Keratinocyte (primary cell): ENCODE results near the gene TPCN2. TPM values are rescaled to one million over a fixed set of nuclear protein-coding genes. Genes with fewer than 3 reads are reported as not detected.

Experiments used
- DNase-seq: peaks from one replicate; pipeline ENCODE4 v3.0.0-alpha.2; 2011; ENCODE audit warnings: low read depth, missing footprints, low spot score
- FAIRE-seq: peaks from 2 replicates; lab custom pipeline; 2011; peaks lifted over from hg19 to GRCh38; lab: Jason Lieb, UNC
- H2AFZ ChIP-seq: 2 replicates; pipeline ENCODE4 v1.6.0; 2012; ENCODE audit warnings: low read length, control low read depth, inconsistent platforms; ENCODE audit not compliant: control insufficient read depth
- H3K27ac ChIP-seq: 2 replicates; pipeline ENCODE4 v1.5.1; 2011; ENCODE audit warnings: low read length; ENCODE audit not compliant: control insufficient read depth, insufficient read depth
- H3K27me3 ChIP-seq: 3 replicates; pipeline ENCODE4 v1.6.0; 2011; ENCODE audit warnings: low read length; ENCODE audit not compliant: control insufficient read depth, insufficient read depth; ENCODE audit errors: extremely low read depth
- H3K36me3 ChIP-seq, 2 experiments: 2 replicates in 1 of 2; 3 replicates in 1 of 2; pipeline ENCODE4 v1.5.1; 2011; ENCODE audit warnings: low read length in 2 of 2, mild to moderate bottlenecking in 1 of 2; ENCODE audit not compliant: control insufficient read depth in 2 of 2, insufficient read depth in 2 of 2; ENCODE audit errors: extremely low read depth in 1 of 2
- H3K4me1 ChIP-seq: 3 replicates; pipeline ENCODE4 v1.5.1; 2011; ENCODE audit warnings: low read length; ENCODE audit not compliant: control insufficient read depth, insufficient read depth; ENCODE audit errors: extremely low read depth
- H3K4me2 ChIP-seq: 3 replicates; pipeline ENCODE4 v1.6.0; 2011; ENCODE audit warnings: low read depth, low read length; ENCODE audit not compliant: control insufficient read depth, insufficient read depth; ENCODE audit errors: extremely low read depth
- H3K4me3 ChIP-seq, 3 experiments: fragments of 200-600 bp in 1 of 3; sonication (generic) in 1 of 3; 2 replicates in 2 of 3; 3 replicates in 1 of 3; pipeline ENCODE4 v1.5.1; 2011 to 2016; ENCODE audit warnings: low read length in 3 of 3, mild to moderate bottlenecking in 3 of 3, control low read depth in 2 of 3, inconsistent platforms in 1 of 3, low read depth in 1 of 3, mixed read lengths in 1 of 3, mixed run types in 1 of 3, moderate library complexity in 1 of 3; ENCODE audit not compliant: control insufficient read depth in 2 of 3, insufficient read depth in 2 of 3; ENCODE audit errors: extremely low read depth in 1 of 3
- H3K79me2 ChIP-seq: 2 replicates; pipeline ENCODE4 v1.6.0; 2012; ENCODE audit warnings: low read length; ENCODE audit not compliant: control insufficient read depth, insufficient read depth
- H3K9ac ChIP-seq: 3 replicates; pipeline ENCODE4 v1.6.0; 2011; ENCODE audit warnings: low read length; ENCODE audit not compliant: control insufficient read depth, insufficient read depth; ENCODE audit errors: extremely low read depth
- H3K9me1 ChIP-seq: 3 replicates; pipeline ENCODE4 v1.6.0; 2011; ENCODE audit warnings: low read length; ENCODE audit not compliant: control insufficient read depth, insufficient read depth; ENCODE audit errors: extremely low read depth
- H3K9me3 ChIP-seq: 2 replicates; pipeline ENCODE4 v1.5.1; 2012; ENCODE audit warnings: low read depth, low read length; ENCODE audit not compliant: control insufficient read depth
- H4K20me1 ChIP-seq: 3 replicates; pipeline ENCODE4 v1.6.0; 2011; ENCODE audit warnings: low read length; ENCODE audit not compliant: control insufficient read depth, insufficient read depth; ENCODE audit errors: extremely low read depth
- EZH2 ChIP-seq: IDR thresholded peaks from one replicate; pipeline ENCODE4 v1.6.1; 2012; ENCODE audit warnings: inconsistent platforms, mild to moderate bottlenecking, low read length, moderate library complexity
- dilution Hi-C: fragments of 300-500 bp; cut with MboI; formaldehyde crosslinking; loops from one replicate; pipeline ENCODE4 v1.7.0; 2020; ENCODE audit warnings: low sequenced_read_pairs; ENCODE audit not compliant: extremely low pct_ligation_motif_present
- polyA plus RNA-seq, 5 experiments: library from polyadenylated mRNA; depleted of rRNA in 3 of 5; stranded (reverse) in 3 of 5; stranded (forward) in 1 of 5; unstranded in 1 of 5; fragments of >200 nt; gene quantifications; 1 replicate in 1 of 5; 2 replicates in 3 of 5; 3 replicates in 1 of 5; pipeline versions ENCODE4 v1.2.1 to v1.2.3, GENCODE V29; 2011 to 2012; ENCODE audit warnings: missing spikeins in 2 of 5, low read depth in 1 of 5, low replicate concordance in 1 of 5
- TF ChIP-seq, protein P1 (sequence below), 3 experiments: IDR thresholded peaks in 1 of 3; conservative IDR thresholded peaks in 1 of 3; optimal IDR thresholded peaks in 1 of 3; 2 replicates in 2 of 3; 3 replicates in 1 of 3; pipeline versions ENCODE3 to v1.5.1; 2011; ENCODE audit warnings: low read length in 3 of 3, mild to moderate bottlenecking in 3 of 3, moderate library complexity in 2 of 3, control low read depth in 1 of 3, inconsistent platforms in 1 of 3; ENCODE audit not compliant: insufficient read depth in 2 of 3; ENCODE audit errors: extremely low read depth in 1 of 3

TPCN2 gene
- polyA plus RNA-seq, 1 donor (not counting 4 experiments of a cell fraction or from before 2014, with no cell fraction given) = 7.7 TPM

DNA sequence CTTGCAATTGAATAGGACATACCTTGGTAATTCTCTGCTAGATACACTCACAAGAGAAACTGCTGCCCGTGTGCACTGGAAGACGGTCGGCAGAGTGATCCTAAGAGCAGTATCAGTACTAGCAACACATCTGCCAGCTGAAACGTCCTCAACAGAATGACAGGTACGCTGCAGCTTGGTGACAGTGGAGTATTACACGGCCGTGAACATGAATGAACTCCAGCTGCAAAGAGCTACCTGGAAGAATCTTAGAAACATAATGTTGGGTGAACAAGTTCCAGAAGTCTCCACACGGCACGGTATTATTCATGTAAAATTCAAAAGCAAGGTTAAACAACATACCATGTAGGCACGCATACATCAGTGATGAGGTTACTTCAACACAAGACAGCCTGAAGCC is 44.4 kb downstream of the TPCN2 start:
- TF ChIP-seq, protein P1, sequence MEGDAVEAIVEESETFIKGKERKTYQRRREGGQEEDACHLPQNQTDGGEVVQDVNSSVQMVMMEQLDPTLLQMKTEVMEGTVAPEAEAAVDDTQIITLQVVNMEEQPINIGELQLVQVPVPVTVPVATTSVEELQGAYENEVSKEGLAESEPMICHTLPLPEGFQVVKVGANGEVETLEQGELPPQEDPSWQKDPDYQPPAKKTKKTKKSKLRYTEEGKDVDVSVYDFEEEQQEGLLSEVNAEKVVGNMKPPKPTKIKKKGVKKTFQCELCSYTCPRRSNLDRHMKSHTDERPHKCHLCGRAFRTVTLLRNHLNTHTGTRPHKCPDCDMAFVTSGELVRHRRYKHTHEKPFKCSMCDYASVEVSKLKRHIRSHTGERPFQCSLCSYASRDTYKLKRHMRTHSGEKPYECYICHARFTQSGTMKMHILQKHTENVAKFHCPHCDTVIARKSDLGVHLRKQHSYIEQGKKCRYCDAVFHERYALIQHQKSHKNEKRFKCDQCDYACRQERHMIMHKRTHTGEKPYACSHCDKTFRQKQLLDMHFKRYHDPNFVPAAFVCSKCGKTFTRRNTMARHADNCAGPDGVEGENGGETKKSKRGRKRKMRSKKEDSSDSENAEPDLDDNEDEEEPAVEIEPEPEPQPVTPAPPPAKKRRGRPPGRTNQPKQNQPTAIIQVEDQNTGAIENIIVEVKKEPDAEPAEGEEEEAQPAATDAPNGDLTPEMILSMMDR (optimal IDR thresholded peaks at IDR 0.05 in 1 of 3, IDR thresholded peaks at IDR 0.05 in 1 of 3, conservative IDR thresholded peaks at IDR 0.05 in 1 of 3; ENCODE audit: extremely low read depth in 1 of 3, insufficient read depth in 2 of 3, low read length in 3 of 3) = no peak
- no peak for TF ChIP-seq EZH2
- no peak overlapping the region for H3K9ac ChIP-seq
- H3K79me2 ChIP-seq = no peaks in the 10 kb centered on the region
- no peak overlapping the region for H3K27ac ChIP-seq
- H3K4me2 ChIP-seq = no peak overlapping the region
- H3K4me3 ChIP-seq = no peak overlapping the region
- no peak overlapping the region for H2AFZ ChIP-seq
- H4K20me1 ChIP-seq = no peaks in the 10 kb centered on the region
- H3K36me3 ChIP-seq = peaks cover 0 to 11% of the 10 kb centered on the region in 2 experiments
- H3K9me1 ChIP-seq = no peaks in the 10 kb centered on the region
- DNase-seq (no peak), FAIRE-seq (no peak)
- H3K9me3 ChIP-seq = no peaks in the 10 kb centered on the region
- peaks cover 5% of the 10 kb centered on the region for H3K4me1 ChIP-seq
- dilution Hi-C loops = no loop called here
- no peaks in the 10 kb centered on the region for H3K27me3 ChIP-seq

DNA sequence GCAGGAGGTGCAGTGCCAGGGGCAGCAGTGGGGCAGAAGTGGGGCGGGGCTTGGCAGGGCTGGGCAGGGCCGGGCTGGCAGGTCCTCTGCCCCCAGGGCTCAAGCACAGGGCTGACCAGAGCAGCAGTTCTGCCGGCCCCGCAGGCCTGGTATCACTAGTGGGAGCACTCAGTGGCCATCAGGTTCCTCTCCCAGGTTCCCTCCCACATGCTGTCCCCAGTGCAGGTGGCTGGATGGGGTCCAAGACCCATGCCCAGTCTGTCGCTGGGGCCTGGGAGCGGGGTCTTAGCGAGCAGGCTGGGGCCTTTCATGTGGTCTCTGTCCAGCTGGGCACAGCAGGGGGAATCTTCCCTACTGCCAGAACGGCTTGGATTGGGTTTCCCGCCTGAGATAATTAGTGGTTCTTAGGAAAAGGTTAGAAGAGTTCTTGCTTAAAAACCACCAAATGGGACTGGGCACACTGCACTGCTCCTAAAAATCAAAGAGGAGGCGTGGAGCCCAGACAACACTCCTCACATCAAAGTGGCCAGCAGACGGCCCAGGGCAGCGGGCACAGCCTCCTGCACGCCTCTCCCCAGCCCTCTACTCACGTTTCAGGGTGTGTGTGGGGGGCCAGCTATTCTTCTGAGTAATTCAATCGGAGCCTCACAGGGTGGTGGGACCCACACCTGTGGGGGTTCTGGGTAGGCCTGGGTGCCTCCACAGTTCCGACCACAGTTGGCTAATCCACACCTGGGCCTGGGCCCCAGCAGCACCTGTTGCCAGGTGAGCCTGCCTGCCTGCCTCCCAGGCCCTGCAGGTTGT is 45.6 kb downstream of the TPCN2 start:
- Histone ChIP-seq H3K9me1 (no peaks in the 10 kb centered on the region), H3K9me3 (no peaks in the 10 kb centered on the region), H4K20me1 (no peaks in the 10 kb centered on the region), H3K79me2 (no peaks in the 10 kb centered on the region), H3K4me3 (no peak overlapping the region), H3K9ac (no peak overlapping the region), H3K4me1 (no peaks in the 10 kb centered on the region), H2AFZ (no peak overlapping the region), H3K27me3 (no peaks in the 10 kb centered on the region), H3K27ac (no peak overlapping the region), H3K36me3 (peaks cover 0 to 7% of the 10 kb centered on the region in 2 experiments), H3K4me2 (no peak overlapping the region)
- TF ChIP-seq, protein P1 (optimal IDR thresholded peaks at IDR 0.05 in 1 of 3, IDR thresholded peaks at IDR 0.05 in 1 of 3, conservative IDR thresholded peaks at IDR 0.05 in 1 of 3; ENCODE audit: extremely low read depth in 1 of 3, insufficient read depth in 2 of 3, low read length in 3 of 3) = no peak
- no peak for TF ChIP-seq EZH2
- no peak for DNase-seq
- no peak for FAIRE-seq
- dilution Hi-C loops = no loop called here
